Adrenal gland (tissue), 12 donors: ENCODE data around the gene CNTN4. TPM values are rescaled to one million over a fixed set of nuclear protein-coding genes. Genes with fewer than 3 reads are reported as not detected.
"Not testable (repeated sequence)": the region's sequence is repeated elsewhere in the genome, so short reads cannot be mapped to it uniquely, and the experiment has no call there.

Experiments used
- DNase-seq, 7 donors: peaks; one replicate each; pipeline ENCODE4 v3.0.0-alpha.2; 2019 to 2020
- H3K27ac ChIP-seq, 5 donors: fragments of 200-600 bp; sonication (generic) in 4 of 5; 1 replicate in 3 of 5; 2 replicates in 2 of 5; pipeline versions ENCODE4 v1.5.1 to v1.8.0; 2016 to 2020; ENCODE audit warnings: mild to moderate bottlenecking in 1 of 5
- H3K27me3 ChIP-seq: fragments of 200-600 bp; 2 replicates; pipeline ENCODE4 v1.8.0; 2021
- H3K36me3 ChIP-seq, 2 donors: fragments of 200-600 bp; replicated peaks in 1 of 2; 1 replicate in 1 of 2; 2 replicates in 1 of 2; pipeline versions ENCODE4 v1.5.1 to v1.8.0; 2018 to 2022
- H3K4me1 ChIP-seq, 2 donors: fragments of 200-600 bp; replicated peaks in 1 of 2; 1 replicate in 1 of 2; 2 replicates in 1 of 2; pipeline versions ENCODE4 v1.5.1 to v1.8.0; 2018 to 2021
- H3K4me3 ChIP-seq, 4 donors: fragments of 200-600 bp; sonication (generic) in 3 of 4; one replicate each; pipeline ENCODE4 v1.5.1; 2016 to 2018
- H3K9me3 ChIP-seq, 3 donors: fragments of 200-600 bp; sonication (generic) in 1 of 3; replicated peaks in 1 of 3; 1 replicate in 2 of 3; 2 replicates in 1 of 3; pipeline versions ENCODE4 v1.5.1 to v1.8.0; 2016 to 2021
- CTCF ChIP-seq, 6 experiments: fragments of 450-650 bp in 4 of 6; fragments of 200-600 bp in 2 of 6; sonication (generic) in 1 of 6; IDR thresholded peaks; 1 replicate in 5 of 6; 2 replicates in 1 of 6; pipeline versions ENCODE4 v1.5.1 to v1.8.0; 2016 to 2021; ENCODE audit warnings: antibody characterized with exemption in 6 of 6, mild to moderate bottlenecking in 2 of 6, moderate library complexity in 1 of 6
- POLR2A ChIP-seq, 2 donors: fragments of 450-650 bp; IDR thresholded peaks; one replicate each; pipeline ENCODE4 v1.6.1; 2017; ENCODE audit warnings: antibody characterized with exemption in 2 of 2, mild to moderate bottlenecking in 2 of 2, moderate library complexity in 1 of 2
- WGBS, 4 donors: extraction: QIAGEN DNeasy Blood & Tissue Kit in 2 of 4; methylation state at CpG; one replicate each; pipeline versions ENCODE4 v1.1.5 to v1.1.7; 2013 to 2017; 5-methylcytosine and 5-hydroxymethylcytosine counted together
- intact Hi-C, 2 donors: fragments of 100-400 bp; cut with DNase I; formaldehyde crosslinking; loops; one replicate each; pipeline versions ENCODE4 v1.14.1 to v1.15.0; 2022 to 2023
- polyA plus RNA-seq, 3 donors: library from polyadenylated mRNA; stranded (reverse); fragments of 200-250 nt in 2 of 3; fragments of 350-450 nt in 1 of 3; fragmentation: Illumina TruSeq in 1 of 3; extraction: RNeasy Lipid Tissue Mini Kit (QIAGEN cat#74804) in 1 of 3; gene quantifications; one replicate each; pipeline ENCODE4 v1.2.3, GENCODE V29; 2013 to 2014
- total RNA-seq, 9 donors: library from RNA; depleted of rRNA in 4 of 9; stranded (reverse); fragments of >200 nt in 4 of 9; fragments of 120-200 nt in 1 of 9; fragmentation: NEBNext Ultra II Directional in 1 of 9; extraction: Animal tissue kit (Norgen Biotek cat#: 25700) in 1 of 9; gene quantifications; one replicate each; pipeline versions ENCODE4 v1.1.0 to v1.2.4, GENCODE V29; 2013 to 2023
- donor health status: healthy with polysubstance abuse.
- donor health status: Bipolar disorder and iron deficiency.
- donor health status: DM: yes; HTN: yes; CAD: no.
- donor health status: DM: no; HTN: no; CAD: no.
- donor health status: DM: no; HTN: no; CAD: no.
- donor health status: DM: yes; HTN: yes; CAD: no.

The CNTN4 gene
- total and polyA plus RNA-seq, 12 donors, result 0.17 to 9.2 (median 1.6) TPM

DNA sequence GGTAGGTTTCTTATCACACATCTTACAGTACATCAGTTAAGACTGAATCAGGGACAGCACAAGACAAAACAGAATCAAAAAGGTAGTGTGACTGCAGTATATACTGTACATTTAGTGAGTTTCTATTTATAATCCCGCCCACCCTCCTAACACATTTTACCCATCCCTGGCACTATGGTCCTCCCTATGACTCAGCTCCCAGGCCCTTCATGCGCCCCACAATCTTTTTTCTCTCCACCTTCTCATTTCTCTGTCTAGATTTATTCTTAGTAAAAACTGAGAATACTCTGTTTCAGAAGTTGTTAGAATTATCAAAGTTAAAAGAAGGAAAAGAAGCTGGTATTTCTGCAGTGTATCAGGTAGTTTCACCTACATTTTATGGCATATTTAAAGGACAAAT lies 427.3 kb downstream of the CNTN4 start:
- intact Hi-C loops, result no loop called here
- H3K4me1 ChIP-seq, result no peaks in the 10 kb centered on the region
- no peak overlapping the region for H3K27ac ChIP-seq
- H3K9me3 ChIP-seq, result no peaks in the 10 kb centered on the region
- no peak for TF ChIP-seq POLR2A (IDR thresholded peaks at IDR 0.05)
- TF ChIP-seq CTCF (IDR thresholded peaks at IDR 0.05), result no peak
- H3K27me3 ChIP-seq, result no peaks in the 10 kb centered on the region
- no peaks in the 10 kb centered on the region for H3K36me3 ChIP-seq
- WGBS, 4 donors, result 70 to 88% (median 76%) methylated on average over 2 of the region's 2 CpGs
- H3K4me3 ChIP-seq, result no peak overlapping the region
- DNase-seq, result no peak

DNA sequence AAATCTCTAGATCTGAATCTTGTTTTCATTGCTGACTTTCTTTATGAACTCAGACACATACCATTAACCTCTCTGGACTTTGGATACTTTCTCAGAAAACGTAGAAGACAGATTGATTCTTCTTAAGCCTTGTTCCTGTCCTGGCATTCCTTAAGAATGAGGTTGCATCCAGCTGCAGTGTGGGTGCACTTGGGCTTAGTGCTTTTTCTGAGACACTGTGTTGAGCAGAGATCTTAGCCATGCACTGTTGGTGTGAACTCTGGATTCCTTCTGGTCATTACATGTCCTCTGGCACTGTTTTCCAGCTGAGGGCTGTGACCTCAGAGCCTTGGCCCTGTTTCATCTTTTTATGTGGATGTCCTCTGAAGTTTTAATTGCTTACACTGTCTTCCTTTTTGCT lies 428.3 kb downstream of the CNTN4 start:
- no peak overlapping the region for H3K27ac ChIP-seq
- no peaks in the 10 kb centered on the region for H3K4me1 ChIP-seq
- no peak for DNase-seq
- no peak overlapping the region for H3K4me3 ChIP-seq
- intact Hi-C loops, result no loop called here
- no peaks in the 10 kb centered on the region for H3K27me3 ChIP-seq
- H3K36me3 ChIP-seq, result no peaks in the 10 kb centered on the region
- TF ChIP-seq POLR2A (IDR thresholded peaks at IDR 0.05) (no peak), CTCF (IDR thresholded peaks at IDR 0.05) (no peak)
- 17 to 25% (median 23%) methylated on average over 1 of the region's 1 CpG for WGBS, 4 donors
- H3K9me3 ChIP-seq, result no peaks in the 10 kb centered on the region

- H3K27ac ChIP-seq, H3K4me3 ChIP-seq, H3K36me3 ChIP-seq, H3K27me3 ChIP-seq, DNase-seq, H3K9me3 ChIP-seq, H3K4me1 ChIP-seq, intact Hi-C loops: not testable (repeated sequence)
- WGBS, 4 donors, result 49 to 60% (median 57%) methylated on average over 6 to 8 of the region's 8 CpGs
Measured at GRCh38 chr3:2527328-2527727, 428.7 kb downstream of the CNTN4 start.

- H3K9me3 ChIP-seq, H3K4me1 ChIP-seq, H3K36me3 ChIP-seq, H3K27ac ChIP-seq, H3K4me3 ChIP-seq, DNase-seq, H3K27me3 ChIP-seq, intact Hi-C loops: not testable (repeated sequence)
- WGBS, 4 donors, result 63 to 71% (median 68%) methylated on average over 4 to 6 of the region's 6 CpGs
Measured at GRCh38 chr3:2534767-2535166, 436.1 kb downstream of the CNTN4 start.

DNA sequence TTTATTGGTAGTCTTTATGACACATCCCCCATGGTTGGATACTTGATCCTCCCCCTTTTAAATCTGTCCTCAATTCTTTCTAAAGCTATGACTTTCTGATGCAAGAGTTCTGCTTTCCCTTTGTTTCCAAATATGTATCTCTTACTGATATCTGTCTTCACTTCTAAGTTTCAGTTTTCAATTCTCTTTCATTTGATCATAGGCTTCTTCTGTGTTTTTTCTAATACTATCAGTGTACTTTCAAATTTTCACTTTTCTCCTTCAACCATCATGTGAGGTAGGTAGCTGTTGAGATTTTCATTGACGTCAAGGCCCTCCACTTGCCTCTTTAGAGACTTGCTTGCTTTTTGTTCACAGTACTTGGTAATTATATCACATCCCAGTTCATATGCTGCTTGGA lies 436.5 kb downstream of the CNTN4 start:
- Histone ChIP-seq H3K27ac (no peak overlapping the region), H3K27me3 (no peaks in the 10 kb centered on the region), H3K4me3 (no peak overlapping the region), H3K36me3 (no peaks in the 10 kb centered on the region), H3K9me3 (no peaks in the 10 kb centered on the region), H3K4me1 (no peaks in the 10 kb centered on the region)
- intact Hi-C loops, result no loop called here
- DNase-seq, result no peak
- WGBS, 4 donors, result 61 to 81% (median 70%) methylated on average over 1 of the region's 1 CpG
- no peak for TF ChIP-seq POLR2A (IDR thresholded peaks at IDR 0.05)
- no peak for TF ChIP-seq CTCF (IDR thresholded peaks at IDR 0.05)
